Neutrophil (primary cell): Measurements from ENCODE around the gene KCNK6.
"Not testable (repeated sequence)": the region's sequence is repeated elsewhere in the genome, so short reads cannot be mapped to it uniquely, and the experiment has no call there.

Experiments used
- H3K27ac ChIP-seq: fragments of 200-600 bp; sonication (generic); 2 replicates; pipeline ENCODE4 v1.5.1; 2016; ENCODE audit warnings: mild to moderate bottlenecking, moderate library complexity
- H3K27me3 ChIP-seq: fragments of 200-600 bp; sonication (generic); 2 replicates; pipeline ENCODE4 v1.6.0; 2016; ENCODE audit warnings: mild to moderate bottlenecking
- H3K36me3 ChIP-seq: fragments of 200-600 bp; sonication (generic); 2 replicates; pipeline ENCODE4 v1.5.1; 2017
- H3K4me1 ChIP-seq, 2 experiments: fragments of 200-600 bp in 1 of 2; sonication (generic) in 1 of 2; 1 replicate in 1 of 2; 2 replicates in 1 of 2; pipeline versions ENCODE4 v1.5.1 to v1.6.1; 2013 to 2016; ENCODE audit warnings: low read depth in 1 of 2, low read length in 1 of 2, mild to moderate bottlenecking in 1 of 2, moderate library complexity in 1 of 2; ENCODE audit not compliant: control insufficient read depth in 1 of 2, insufficient read depth in 1 of 2
- H3K4me3 ChIP-seq, 2 experiments: fragments of 200-600 bp in 1 of 2; sonication (generic) in 1 of 2; 1 replicate in 1 of 2; 2 replicates in 1 of 2; pipeline ENCODE4 v1.5.1; 2013 to 2016; ENCODE audit warnings: low read depth in 1 of 2, low read length in 1 of 2, mild to moderate bottlenecking in 1 of 2, moderate library complexity in 1 of 2
- H3K9me3 ChIP-seq: fragments of 200-600 bp; sonication (generic); 2 replicates; pipeline ENCODE4 v1.5.1; 2016
- TF ChIP-seq, protein P1 (sequence below): fragments of 200-600 bp; sonication (generic); IDR thresholded peaks from 2 replicates; pipeline ENCODE4 v1.5.1; 2016; ENCODE audit warnings: antibody characterized with exemption

The KCNK6 gene

DNA sequence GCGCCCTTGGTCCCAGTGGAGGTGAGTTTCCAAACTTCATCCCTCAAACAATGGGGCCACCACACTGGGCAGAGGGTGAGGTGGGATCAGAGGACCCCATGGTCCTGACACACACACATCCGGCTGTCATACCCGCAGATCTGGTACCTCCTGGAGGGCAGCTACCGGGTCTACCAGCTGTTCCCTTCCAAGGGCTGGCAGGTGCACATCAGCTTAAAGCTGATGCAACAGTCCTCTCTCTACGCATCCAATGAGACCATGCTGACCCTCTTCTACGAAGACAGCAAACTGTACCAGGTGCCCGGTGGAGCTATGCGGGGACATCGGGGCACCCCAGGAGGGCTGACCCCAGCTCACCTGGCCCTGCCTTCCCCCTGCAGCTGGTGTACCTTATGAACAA, 40.7 kb downstream of the KCNK6 start:
- Histone ChIP-seq H3K36me3 (no peaks in the 10 kb centered on the region), H3K4me3 (no peak overlapping the region), H3K27me3 (peaks cover 86% of the 10 kb centered on the region), H3K27ac (no peak overlapping the region), H3K4me1 (peaks cover 17 to 18% of the 10 kb centered on the region in 2 experiments), H3K9me3 (no peaks in the 10 kb centered on the region)
- TF ChIP-seq, protein P1, sequence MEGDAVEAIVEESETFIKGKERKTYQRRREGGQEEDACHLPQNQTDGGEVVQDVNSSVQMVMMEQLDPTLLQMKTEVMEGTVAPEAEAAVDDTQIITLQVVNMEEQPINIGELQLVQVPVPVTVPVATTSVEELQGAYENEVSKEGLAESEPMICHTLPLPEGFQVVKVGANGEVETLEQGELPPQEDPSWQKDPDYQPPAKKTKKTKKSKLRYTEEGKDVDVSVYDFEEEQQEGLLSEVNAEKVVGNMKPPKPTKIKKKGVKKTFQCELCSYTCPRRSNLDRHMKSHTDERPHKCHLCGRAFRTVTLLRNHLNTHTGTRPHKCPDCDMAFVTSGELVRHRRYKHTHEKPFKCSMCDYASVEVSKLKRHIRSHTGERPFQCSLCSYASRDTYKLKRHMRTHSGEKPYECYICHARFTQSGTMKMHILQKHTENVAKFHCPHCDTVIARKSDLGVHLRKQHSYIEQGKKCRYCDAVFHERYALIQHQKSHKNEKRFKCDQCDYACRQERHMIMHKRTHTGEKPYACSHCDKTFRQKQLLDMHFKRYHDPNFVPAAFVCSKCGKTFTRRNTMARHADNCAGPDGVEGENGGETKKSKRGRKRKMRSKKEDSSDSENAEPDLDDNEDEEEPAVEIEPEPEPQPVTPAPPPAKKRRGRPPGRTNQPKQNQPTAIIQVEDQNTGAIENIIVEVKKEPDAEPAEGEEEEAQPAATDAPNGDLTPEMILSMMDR = no peak

DNA sequence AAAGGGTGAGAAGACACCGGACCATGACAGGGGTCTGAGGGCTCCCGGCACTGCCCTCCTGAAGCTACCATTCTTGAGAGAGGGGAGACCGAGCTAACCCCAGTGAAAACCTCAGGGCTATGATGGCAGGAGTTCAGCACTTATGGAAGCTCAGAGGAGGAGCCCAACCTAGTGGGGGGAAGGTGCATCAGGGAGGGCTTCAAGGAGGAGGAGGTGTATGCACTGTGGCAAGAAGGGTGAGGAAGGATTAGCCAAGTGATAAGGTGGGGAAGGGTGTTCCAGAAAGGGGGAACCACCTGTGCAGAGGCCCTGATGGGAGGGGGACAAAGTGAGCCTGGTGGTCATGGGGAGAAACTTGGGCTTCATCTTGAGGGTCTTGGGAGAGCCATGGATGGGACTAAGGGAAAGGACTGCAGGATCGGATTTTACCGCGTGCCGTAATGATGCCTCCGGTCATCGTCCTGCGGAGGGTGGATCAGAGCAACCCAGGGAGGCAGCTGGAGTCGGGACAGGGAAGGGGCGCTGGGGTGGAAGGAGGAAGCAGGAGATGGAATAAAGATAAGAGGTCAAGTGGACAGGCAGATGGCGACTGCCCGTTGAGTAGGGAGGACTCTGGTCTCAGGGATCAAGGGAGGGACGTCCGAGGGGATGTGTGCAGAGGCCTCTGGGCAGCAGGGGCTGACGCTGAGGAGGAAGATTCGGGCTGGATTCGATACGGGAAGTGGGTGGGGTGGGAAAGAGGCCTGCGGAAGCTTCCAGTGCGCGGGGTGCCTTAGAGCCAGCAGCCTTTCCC, 41.4 kb downstream of the KCNK6 start:
- Histone ChIP-seq H3K4me1 (peaks cover 17 to 18% of the 10 kb centered on the region in 2 experiments), H3K27me3 (peaks cover 84% of the 10 kb centered on the region), H3K4me3 (peak overlapping the region; percentile 58 to 67), H3K36me3 (no peaks in the 10 kb centered on the region), H3K27ac (no peak overlapping the region), H3K9me3 (no peaks in the 10 kb centered on the region)
- TF ChIP-seq, protein P1 = no peak

DNA sequence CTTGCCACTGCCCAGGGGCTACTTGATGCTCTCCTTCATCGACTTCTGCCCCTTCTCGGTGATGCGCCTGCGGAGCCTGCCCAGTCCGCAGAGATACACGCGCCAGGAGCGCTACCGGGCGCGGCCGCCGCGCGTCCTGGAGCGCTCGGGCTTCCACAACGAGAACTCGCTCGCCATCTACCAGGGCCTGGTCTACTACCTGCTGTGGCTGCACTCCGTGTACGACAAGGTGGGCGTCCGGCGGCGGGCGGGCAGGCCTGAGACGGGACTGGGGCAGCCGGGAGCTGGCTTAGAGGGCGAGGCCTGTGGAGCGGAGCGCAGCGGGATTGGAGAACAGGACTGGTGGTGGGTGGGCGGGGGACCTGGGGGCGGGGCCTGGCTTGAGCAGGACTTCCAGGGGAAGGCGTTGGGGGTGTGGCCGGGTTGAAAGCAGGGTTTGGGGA, 42.0 kb downstream of the KCNK6 start:
- Histone ChIP-seq H3K4me1 (peaks cover 17 to 18% of the 10 kb centered on the region in 2 experiments), H3K9me3 (no peaks in the 10 kb centered on the region), H3K27me3 (peaks cover 78% of the 10 kb centered on the region), H3K4me3 (peak overlapping the region; percentile 58 to 67), H3K27ac (no peak overlapping the region), H3K36me3 (no peaks in the 10 kb centered on the region)
- TF ChIP-seq, protein P1 = peak; percentile 40

DNA sequence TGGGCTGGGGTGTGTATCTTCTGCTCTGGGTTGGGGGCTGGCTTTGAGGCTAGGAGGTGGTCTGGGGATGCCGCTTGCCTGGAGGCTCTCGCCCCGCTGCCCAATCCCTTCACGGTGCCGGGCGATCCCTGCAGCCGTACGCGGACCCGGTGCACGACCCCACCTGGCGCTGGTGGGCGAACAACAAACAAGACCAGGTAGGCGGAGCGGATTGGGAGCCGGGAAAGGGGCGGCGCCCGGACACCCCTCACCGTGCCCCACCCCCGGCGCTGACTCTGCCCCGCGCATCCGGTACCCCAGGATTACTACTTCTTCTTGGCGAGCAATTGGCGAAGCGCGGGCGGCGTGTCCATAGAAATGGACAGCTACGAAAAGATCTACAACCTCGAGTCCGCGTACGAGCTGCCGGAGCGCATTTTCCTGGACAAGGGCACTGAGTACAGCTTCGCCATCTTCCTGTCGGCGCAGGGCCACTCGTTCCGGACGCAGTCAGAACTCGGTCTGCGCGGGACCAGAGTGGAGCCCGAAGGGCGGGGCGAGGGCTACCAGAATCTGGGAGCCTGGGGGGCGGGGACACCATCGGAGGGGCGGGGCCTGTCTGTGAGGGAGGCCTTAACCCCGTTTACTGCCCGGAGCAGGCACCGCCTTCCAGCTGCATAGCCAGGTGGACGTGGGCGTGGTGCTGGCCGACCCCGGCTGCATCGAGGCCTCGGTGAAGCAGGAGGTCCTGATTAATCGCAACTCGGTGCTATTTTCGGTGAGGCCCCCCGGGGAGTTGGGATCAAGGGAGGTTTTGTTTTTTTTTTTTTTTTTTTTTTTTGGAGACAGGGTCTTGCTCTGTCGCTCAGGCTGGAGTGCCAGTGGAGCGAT, 42.7 kb downstream of the KCNK6 start:
- TF ChIP-seq, protein P1 = no peak
- peaks cover 17 to 18% of the 10 kb centered on the region in 2 experiments for H3K4me1 ChIP-seq
- no peak overlapping the region for H3K27ac ChIP-seq

DNA sequence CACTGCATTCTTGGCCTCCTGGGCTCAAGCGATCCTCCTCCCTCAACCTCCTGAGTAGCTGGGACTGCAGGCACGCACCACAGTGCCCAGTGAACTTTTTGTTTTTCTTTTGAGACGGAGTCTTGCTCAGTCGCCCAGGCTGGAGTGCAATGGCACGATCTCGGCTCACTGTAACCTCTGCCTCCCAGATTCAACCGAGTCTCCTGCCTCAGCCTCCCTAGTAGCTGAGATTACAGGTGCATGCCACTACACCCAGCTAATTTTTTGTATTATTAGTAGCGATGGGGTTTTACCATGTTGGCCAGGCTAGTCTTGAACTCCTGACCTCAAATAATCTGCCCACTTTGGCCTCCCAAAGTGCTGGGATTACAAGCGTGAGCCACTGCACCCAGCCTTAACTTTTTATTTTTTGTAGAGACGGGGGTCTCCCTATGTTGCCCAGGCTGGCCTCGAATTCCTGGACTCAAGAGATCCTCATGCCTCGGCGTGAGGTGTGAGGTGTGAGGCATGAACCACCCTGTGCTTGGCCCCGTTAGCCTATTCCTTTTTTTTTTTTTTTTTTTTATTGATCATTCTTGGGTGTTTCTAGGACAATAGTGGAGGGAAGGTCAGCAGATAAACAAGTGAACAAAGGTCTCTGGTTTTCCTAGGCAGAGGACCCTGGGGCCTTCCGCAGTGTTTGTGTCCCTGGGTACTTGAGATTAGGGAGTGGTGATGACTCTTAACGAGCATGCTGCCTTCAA, 43.5 kb downstream of the KCNK6 start:
- H3K4me3 ChIP-seq = peak overlapping the region; percentile 58 to 67
- not testable (repeated sequence) for H3K27ac ChIP-seq, H3K9me3 ChIP-seq, H3K36me3 ChIP-seq
- peaks cover 17 to 18% of the 10 kb centered on the region in 2 experiments for H3K4me1 ChIP-seq
- H3K27me3 ChIP-seq = peaks cover 66% of the 10 kb centered on the region

More for the DNA sequence above, 42.7 kb downstream of the KCNK6 start:
- Histone ChIP-seq H3K27me3 (peaks cover 73% of the 10 kb centered on the region), H3K36me3 (no peaks in the 10 kb centered on the region), H3K9me3 (no peaks in the 10 kb centered on the region), H3K4me3 (peak overlapping the region; percentile 58 to 67)
